Stimulated activated CD4-positive, alpha-beta T cell treated with anti-CD3 and anti-CD28 coated beads, Interleukin-15, amount 100 ng/mL, for 24 hours (primary cell): Measurements from ENCODE around the gene FAM234B.

Source experiments
- DNase-seq: peaks from one replicate; pipeline ENCODE4 v3.0.0-alpha.2; 2020

The FAM234B gene

GRCh38 chr12:13124656-13125505 is 80.7 kb downstream of the FAM234B start:
- DNase-seq: no peak

GRCh38 chr12:13125996-13126395 is 81.8 kb downstream of the FAM234B start:
- DNase-seq: no peak

GRCh38 chr12:13126494-13126893 is 82.3 kb downstream of the FAM234B start:
- DNase-seq: no peak

GRCh38 chr12:13127444-13127843 is 83.3 kb downstream of the FAM234B start:
- no peak for DNase-seq

GRCh38 chr12:13128291-13128965 is 84.2 kb downstream of the FAM234B start:
- no peak for DNase-seq

GRCh38 chr12:13130981-13131380 is 86.8 kb downstream of the FAM234B start:
- DNase-seq: no peak
